Thoracic aorta (tissue), 2 donors: Measurements from ENCODE around the gene EPHA6. TPM values are rescaled to one million over a fixed set of nuclear protein-coding genes. Genes with fewer than 3 reads are reported as not detected.

Source experiments
- ATAC-seq: fragments of 150-250 bp; one replicate; pipeline ENCODE4 v1.8.0; 2017; ENCODE audit warnings: low read depth; ENCODE audit not compliant: insufficient number of reproducible peaks, low FRiP score
- DNase-seq: peaks from one replicate; pipeline ENCODE4 v3.0.0-alpha.2; 2020; ENCODE audit warnings: low spot score
- H3K27ac ChIP-seq, 2 donors: fragments of 200-600 bp; sonication (generic); 1 replicate in 1 of 2; 2 replicates in 1 of 2; pipeline ENCODE4 v1.5.1; 2016; ENCODE audit warnings: mild to moderate bottlenecking in 2 of 2, moderate library complexity in 2 of 2
- H3K27me3 ChIP-seq: fragments of 200-600 bp; sonication (generic); replicated peaks from 2 replicates; pipeline ENCODE4 v1.6.0; 2016; ENCODE audit warnings: mild to moderate bottlenecking; ENCODE audit not compliant: insufficient read depth
- H3K36me3 ChIP-seq: fragments of 200-600 bp; sonication (generic); one replicate; pipeline ENCODE4 v1.5.1; 2016
- H3K4me1 ChIP-seq, 2 donors: fragments of 200-600 bp; sonication (generic); 1 replicate in 1 of 2; 2 replicates in 1 of 2; pipeline versions ENCODE4 v1.5.1 to v1.6.0; 2016; ENCODE audit warnings: low read depth in 2 of 2, mild to moderate bottlenecking in 1 of 2; ENCODE audit not compliant: control insufficient read depth in 1 of 2
- H3K4me3 ChIP-seq: fragments of 200-600 bp; sonication (generic); 2 replicates; pipeline ENCODE4 v1.5.1; 2016; ENCODE audit warnings: mild to moderate bottlenecking
- H3K9me3 ChIP-seq: fragments of 200-600 bp; sonication (generic); 2 replicates; pipeline ENCODE4 v1.5.1; 2016
- total RNA-seq, 2 donors: library from RNA; depleted of rRNA; stranded (reverse); fragments of >200 nt; gene quantifications; one replicate each; pipeline versions ENCODE4 v1.1.0 to v1.2.3, GENCODE V29; 2016
- TF ChIP-seq, protein P1 (sequence below): fragments of 200-600 bp; sonication (generic); IDR thresholded peaks from one replicate; pipeline ENCODE4 v1.5.1; 2019; ENCODE audit warnings: antibody characterized with exemption

The EPHA6 gene
- total RNA-seq, 2 donors from 2014 or later: 0.71 to 3.2 TPM

DNA sequence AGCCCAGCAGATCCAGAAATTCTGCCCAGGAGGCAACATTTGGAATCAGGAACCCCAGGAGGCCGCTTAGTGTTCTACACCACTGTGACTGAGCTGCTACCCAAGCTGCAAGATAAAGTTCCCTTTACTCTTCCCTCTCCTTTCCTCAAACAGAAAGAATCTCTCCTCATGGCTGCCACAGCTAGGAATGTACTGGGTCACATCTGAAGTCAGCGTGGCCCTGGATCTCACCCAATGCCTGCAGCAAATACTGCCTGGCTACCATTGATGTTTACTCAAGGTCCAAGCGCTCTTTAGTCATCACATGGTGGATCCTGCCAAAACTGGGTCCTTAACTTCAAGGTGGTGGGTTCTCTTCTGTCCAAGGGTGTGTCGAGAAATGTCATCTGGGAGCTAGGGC lies 382.7 kb downstream of the EPHA6 start:
- no peak overlapping the region for H3K4me3 ChIP-seq
- H3K27ac ChIP-seq: no peak overlapping the region
- H3K4me1 ChIP-seq: no peaks in the 10 kb centered on the region
- H3K27me3 ChIP-seq: no peaks in the 10 kb centered on the region
- TF ChIP-seq, protein P1, sequence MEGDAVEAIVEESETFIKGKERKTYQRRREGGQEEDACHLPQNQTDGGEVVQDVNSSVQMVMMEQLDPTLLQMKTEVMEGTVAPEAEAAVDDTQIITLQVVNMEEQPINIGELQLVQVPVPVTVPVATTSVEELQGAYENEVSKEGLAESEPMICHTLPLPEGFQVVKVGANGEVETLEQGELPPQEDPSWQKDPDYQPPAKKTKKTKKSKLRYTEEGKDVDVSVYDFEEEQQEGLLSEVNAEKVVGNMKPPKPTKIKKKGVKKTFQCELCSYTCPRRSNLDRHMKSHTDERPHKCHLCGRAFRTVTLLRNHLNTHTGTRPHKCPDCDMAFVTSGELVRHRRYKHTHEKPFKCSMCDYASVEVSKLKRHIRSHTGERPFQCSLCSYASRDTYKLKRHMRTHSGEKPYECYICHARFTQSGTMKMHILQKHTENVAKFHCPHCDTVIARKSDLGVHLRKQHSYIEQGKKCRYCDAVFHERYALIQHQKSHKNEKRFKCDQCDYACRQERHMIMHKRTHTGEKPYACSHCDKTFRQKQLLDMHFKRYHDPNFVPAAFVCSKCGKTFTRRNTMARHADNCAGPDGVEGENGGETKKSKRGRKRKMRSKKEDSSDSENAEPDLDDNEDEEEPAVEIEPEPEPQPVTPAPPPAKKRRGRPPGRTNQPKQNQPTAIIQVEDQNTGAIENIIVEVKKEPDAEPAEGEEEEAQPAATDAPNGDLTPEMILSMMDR: no peak
- no peaks in the 10 kb centered on the region for H3K9me3 ChIP-seq
- no peaks in the 10 kb centered on the region for H3K36me3 ChIP-seq
- ATAC-seq (no peak), DNase-seq (no peak)

DNA sequence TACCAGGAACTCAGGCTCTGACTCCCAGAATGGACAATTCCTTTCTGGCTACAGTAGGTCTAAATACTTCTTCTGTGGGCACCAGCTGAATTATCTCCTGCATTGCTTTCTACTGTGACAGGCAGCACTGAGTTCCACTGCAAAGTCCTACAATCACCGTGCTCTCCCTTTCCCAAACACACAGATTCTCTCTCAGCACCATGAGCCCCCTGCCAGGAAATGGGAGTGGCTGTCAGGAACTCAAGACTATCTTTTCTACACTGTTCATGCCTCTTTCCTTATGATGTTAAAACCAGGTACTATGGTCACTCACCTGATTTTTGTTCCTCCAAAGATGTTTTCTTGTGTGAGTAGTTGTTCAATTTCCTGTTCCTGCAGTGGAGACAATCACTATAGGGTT lies 383.4 kb downstream of the EPHA6 start:
- Histone ChIP-seq H3K27ac (no peak overlapping the region), H3K36me3 (no peaks in the 10 kb centered on the region), H3K4me1 (no peaks in the 10 kb centered on the region), H3K9me3 (no peaks in the 10 kb centered on the region), H3K27me3 (no peaks in the 10 kb centered on the region), H3K4me3 (no peak overlapping the region)
- ATAC-seq (no peak), DNase-seq (no peak)
- TF ChIP-seq, protein P1: no peak

DNA sequence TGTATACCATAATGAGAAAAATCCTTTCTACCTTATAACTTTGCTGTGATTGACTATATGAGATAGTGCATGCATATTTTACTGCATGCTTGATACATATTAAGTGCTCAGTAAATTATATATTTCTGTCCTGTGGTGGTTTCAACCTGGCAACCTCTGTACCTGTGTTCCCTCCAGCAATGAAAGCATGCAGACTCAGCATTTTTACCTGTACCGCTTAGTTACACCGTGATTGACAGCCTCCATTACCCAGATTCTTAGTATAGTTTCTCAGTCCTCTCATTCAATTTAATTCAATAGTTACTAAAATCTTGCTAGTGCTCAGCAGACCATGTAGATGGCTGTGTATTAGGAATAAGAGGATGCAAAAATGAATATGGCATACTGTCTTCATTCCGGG lies 386.0 kb downstream of the EPHA6 start:
- H3K27me3 ChIP-seq: no peaks in the 10 kb centered on the region
- DNase-seq: no peak
- no peaks in the 10 kb centered on the region for H3K4me1 ChIP-seq
- no peak for ATAC-seq
- TF ChIP-seq, protein P1: no peak
- H3K9me3 ChIP-seq: no peaks in the 10 kb centered on the region
- H3K36me3 ChIP-seq: no peaks in the 10 kb centered on the region
- no peak overlapping the region for H3K4me3 ChIP-seq
- H3K27ac ChIP-seq: no peak overlapping the region

DNA sequence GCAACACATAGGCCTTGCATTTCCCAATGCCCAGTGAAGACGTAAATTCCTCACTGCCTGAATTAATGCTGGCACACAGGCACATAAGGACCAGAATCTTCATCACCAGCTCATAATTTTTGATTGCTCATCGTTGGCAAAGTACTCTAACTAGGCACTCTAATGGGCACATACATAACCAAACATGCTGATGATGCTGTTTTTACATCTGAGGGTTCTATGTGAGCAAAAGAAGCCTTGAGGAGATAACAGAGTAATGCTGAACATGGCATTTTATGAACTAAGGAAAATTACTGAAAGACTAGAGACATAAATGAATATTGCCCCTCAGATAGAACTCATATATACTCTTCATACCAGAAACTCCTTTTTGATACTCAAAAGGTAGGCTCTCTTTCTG lies 387.4 kb downstream of the EPHA6 start:
- no peak overlapping the region for H3K27ac ChIP-seq
- no peaks in the 10 kb centered on the region for H3K36me3 ChIP-seq
- no peaks in the 10 kb centered on the region for H3K9me3 ChIP-seq
- no peak overlapping the region for H3K4me3 ChIP-seq
- H3K4me1 ChIP-seq: no peaks in the 10 kb centered on the region
- DNase-seq (no peak), ATAC-seq (no peak)
- H3K27me3 ChIP-seq: no peaks in the 10 kb centered on the region
- TF ChIP-seq, protein P1: no peak

DNA sequence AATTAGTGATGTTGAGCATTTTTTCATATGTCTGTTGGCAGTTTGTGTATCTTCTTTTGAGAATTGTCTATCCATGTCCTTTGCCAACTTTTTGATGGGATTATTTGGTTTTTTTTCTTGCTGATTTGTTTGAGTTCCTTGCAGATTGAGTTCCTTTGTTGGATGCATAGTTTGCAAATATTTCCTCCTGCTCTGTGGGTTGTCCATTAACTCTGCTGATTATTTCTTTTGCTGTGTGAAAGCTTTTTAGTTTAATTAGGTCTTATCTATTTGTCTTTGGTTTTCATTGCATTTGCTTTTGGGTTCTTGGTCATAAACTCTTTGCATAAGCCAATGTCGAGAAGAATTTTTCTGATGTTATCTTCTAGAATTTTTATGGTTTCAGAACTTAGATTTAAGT lies 414.6 kb downstream of the EPHA6 start:
- no peaks in the 10 kb centered on the region for H3K27me3 ChIP-seq
- H3K4me3 ChIP-seq: no peak overlapping the region
- no peaks in the 10 kb centered on the region for H3K4me1 ChIP-seq
- no peak overlapping the region for H3K27ac ChIP-seq
- no peaks in the 10 kb centered on the region for H3K36me3 ChIP-seq
- DNase-seq: no peak
- TF ChIP-seq, protein P1: no peak
- no peaks in the 10 kb centered on the region for H3K9me3 ChIP-seq
- no peak for ATAC-seq
